ENCODE results near the gene MRAS. TPM values are rescaled to one million over a fixed set of nuclear protein-coding genes. Genes with fewer than 3 reads are reported as not detected.

MRAS gene
- total RNA-seq, 1 donor = 80.7 TPM

- Histone ChIP-seq H3K27me3 (ENCODE audit: insufficient read depth, low read length) (no peaks in the 10 kb centered on the region), H3K36me3 (ENCODE audit: insufficient read depth, low read length) (peaks cover 6% of the 10 kb centered on the region), H3K4me1 (ENCODE audit: insufficient read depth, low read length) (peaks cover 14% of the 10 kb centered on the region), H2AFZ (ENCODE audit: low read length) (no peak overlapping the region), H3K4me3 (ENCODE audit: insufficient read depth, low read length) (no peak overlapping the region), H3K9me3 (ENCODE audit: low read depth, low read length) (no peaks in the 10 kb centered on the region), H3K79me2 (ENCODE audit: insufficient read depth, low read length) (peaks cover 15% of the 10 kb centered on the region), H4K20me1 (ENCODE audit: insufficient read depth, low read length) (no peaks in the 10 kb centered on the region), H3K27ac (ENCODE audit: low read depth, low read length) (no peak overlapping the region), H3K4me2 (ENCODE audit: insufficient read depth, low read length) (no peak overlapping the region)
- TF ChIP-seq, protein P1, sequence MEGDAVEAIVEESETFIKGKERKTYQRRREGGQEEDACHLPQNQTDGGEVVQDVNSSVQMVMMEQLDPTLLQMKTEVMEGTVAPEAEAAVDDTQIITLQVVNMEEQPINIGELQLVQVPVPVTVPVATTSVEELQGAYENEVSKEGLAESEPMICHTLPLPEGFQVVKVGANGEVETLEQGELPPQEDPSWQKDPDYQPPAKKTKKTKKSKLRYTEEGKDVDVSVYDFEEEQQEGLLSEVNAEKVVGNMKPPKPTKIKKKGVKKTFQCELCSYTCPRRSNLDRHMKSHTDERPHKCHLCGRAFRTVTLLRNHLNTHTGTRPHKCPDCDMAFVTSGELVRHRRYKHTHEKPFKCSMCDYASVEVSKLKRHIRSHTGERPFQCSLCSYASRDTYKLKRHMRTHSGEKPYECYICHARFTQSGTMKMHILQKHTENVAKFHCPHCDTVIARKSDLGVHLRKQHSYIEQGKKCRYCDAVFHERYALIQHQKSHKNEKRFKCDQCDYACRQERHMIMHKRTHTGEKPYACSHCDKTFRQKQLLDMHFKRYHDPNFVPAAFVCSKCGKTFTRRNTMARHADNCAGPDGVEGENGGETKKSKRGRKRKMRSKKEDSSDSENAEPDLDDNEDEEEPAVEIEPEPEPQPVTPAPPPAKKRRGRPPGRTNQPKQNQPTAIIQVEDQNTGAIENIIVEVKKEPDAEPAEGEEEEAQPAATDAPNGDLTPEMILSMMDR (IDR thresholded peaks at IDR 0.05; ENCODE audit: extremely low read depth, low read depth, low read length) = no peak
- no peak for DNase-seq (ENCODE audit: insufficient read length, low spot score, missing footprints)
Measured at GRCh38 chr3:138378331-138378730, 30.0 kb downstream of the MRAS start.

DNA sequence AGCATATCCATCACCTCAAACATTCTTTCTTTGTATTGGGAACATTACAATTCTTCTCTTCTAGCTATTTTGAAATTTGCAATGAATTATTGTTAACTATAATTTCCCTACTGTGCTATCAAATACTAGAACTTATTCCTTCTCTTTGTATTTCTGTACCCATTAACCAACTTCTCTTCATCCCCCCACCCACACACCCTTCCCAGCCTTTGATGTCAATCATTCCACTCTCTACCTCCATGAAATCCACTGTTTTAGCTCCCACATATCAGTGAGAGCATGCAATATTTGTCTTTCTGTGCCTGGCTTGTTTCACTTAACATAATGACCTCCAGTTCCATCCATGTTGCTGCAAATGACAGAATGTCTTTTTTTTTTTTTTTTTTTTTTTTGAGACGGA is 30.6 kb downstream of the MRAS start:
- H2AFZ ChIP-seq (ENCODE audit: low read length) = no peak overlapping the region
- H3K4me3 ChIP-seq (ENCODE audit: insufficient read depth, low read length) = no peak overlapping the region
- peaks cover 8% of the 10 kb centered on the region for H3K36me3 ChIP-seq (ENCODE audit: insufficient read depth, low read length)
- H3K27me3 ChIP-seq (ENCODE audit: insufficient read depth, low read length) = no peaks in the 10 kb centered on the region
- TF ChIP-seq, protein P1 (IDR thresholded peaks at IDR 0.05; ENCODE audit: extremely low read depth, low read depth, low read length) = no peak
- no peak for DNase-seq (ENCODE audit: insufficient read length, low spot score, missing footprints)
- peaks cover 14% of the 10 kb centered on the region for H3K4me1 ChIP-seq (ENCODE audit: insufficient read depth, low read length)
- H3K4me2 ChIP-seq (ENCODE audit: insufficient read depth, low read length) = no peak overlapping the region
- H3K27ac ChIP-seq (ENCODE audit: low read depth, low read length) = no peak overlapping the region
- no peaks in the 10 kb centered on the region for H4K20me1 ChIP-seq (ENCODE audit: insufficient read depth, low read length)
- peaks cover 22% of the 10 kb centered on the region for H3K79me2 ChIP-seq (ENCODE audit: insufficient read depth, low read length)
- H3K9me3 ChIP-seq (ENCODE audit: low read depth, low read length) = no peaks in the 10 kb centered on the region

DNA sequence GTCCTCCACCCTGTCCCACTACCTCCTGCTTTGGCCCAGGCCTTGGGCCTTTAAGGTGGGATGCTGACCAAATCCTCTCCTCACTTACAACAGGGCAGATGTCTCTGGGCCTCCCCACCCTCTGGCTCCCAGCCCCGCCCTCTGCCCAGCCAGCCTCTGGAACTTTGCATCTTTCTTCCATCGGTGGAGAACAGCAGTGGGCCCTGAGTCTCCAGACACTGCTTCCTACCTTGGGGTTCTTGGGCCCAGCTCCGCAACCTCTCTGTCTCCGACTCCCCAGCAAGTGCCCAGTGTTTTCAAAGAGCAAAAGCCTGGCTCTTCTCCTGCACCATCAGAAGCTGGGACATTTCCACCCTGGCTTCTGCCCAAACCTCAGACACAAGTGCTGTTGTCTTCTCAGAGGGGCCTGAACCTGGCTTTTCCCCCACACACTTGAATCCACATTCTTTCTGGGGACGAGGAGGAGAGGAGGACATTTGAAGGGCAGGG is 33.1 kb downstream of the MRAS start:
- DNase-seq (ENCODE audit: insufficient read length, low spot score, missing footprints) = no peak
- Histone ChIP-seq H4K20me1 (ENCODE audit: insufficient read depth, low read length) (no peaks in the 10 kb centered on the region), H2AFZ (ENCODE audit: low read length) (peak overlapping the region; percentile 6), H3K27ac (ENCODE audit: low read depth, low read length) (peak overlapping the region; percentile 27), H3K9me3 (ENCODE audit: low read depth, low read length) (no peaks in the 10 kb centered on the region), H3K4me2 (ENCODE audit: insufficient read depth, low read length) (no peak overlapping the region), H3K4me3 (ENCODE audit: insufficient read depth, low read length) (no peak overlapping the region), H3K79me2 (ENCODE audit: insufficient read depth, low read length) (peaks cover 31% of the 10 kb centered on the region), H3K4me1 (ENCODE audit: insufficient read depth, low read length) (peaks cover 14% of the 10 kb centered on the region), H3K36me3 (ENCODE audit: insufficient read depth, low read length) (peaks cover 3% of the 10 kb centered on the region), H3K27me3 (ENCODE audit: insufficient read depth, low read length) (no peaks in the 10 kb centered on the region)
- TF ChIP-seq, protein P1 (IDR thresholded peaks at IDR 0.05; ENCODE audit: extremely low read depth, low read depth, low read length) = no peak

DNA sequence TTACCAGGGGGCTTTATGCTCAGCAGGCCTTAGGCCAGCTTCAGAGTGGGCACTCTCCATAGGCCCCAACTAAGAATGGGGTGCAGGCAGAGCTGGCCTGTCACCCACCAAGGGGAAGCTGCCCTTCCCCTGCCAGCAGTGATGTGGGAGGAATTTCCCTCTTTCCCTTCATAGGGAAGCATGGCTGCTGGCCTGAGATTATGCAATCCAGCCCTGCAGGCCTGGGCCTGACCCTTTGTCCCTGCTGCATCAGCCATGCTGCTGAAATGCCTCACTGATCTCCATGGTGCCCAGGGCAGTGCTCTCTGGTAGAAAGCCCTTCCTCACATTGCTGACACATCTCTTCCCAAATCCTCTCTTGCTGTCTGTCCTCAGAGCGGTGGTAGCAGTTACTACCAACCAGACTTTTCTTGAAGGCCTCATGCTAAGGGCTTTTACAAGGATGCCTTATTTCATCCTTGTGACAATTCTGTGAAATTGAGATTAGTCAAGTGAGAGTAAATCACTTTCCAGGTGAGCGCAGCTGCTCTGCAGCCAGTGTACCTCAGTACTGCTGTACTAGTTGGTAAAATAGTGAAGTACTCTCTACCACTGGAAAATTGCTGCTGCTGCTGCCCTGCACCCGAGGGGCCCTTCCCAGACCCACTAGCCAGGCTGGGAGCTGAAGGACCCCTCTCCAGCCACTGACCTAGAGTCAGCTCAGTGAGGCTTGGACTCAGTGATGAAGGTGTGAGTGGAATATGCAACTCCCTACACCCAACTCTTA is 33.8 kb downstream of the MRAS start:
- no peaks in the 10 kb centered on the region for H3K9me3 ChIP-seq (ENCODE audit: low read depth, low read length)
- H3K4me2 ChIP-seq (ENCODE audit: insufficient read depth, low read length) = no peak overlapping the region
- peaks cover 14% of the 10 kb centered on the region for H3K4me1 ChIP-seq (ENCODE audit: insufficient read depth, low read length)
- DNase-seq (ENCODE audit: insufficient read length, low spot score, missing footprints) = peak; percentile 56
- TF ChIP-seq, protein P1 (IDR thresholded peaks at IDR 0.05; ENCODE audit: extremely low read depth, low read depth, low read length) = no peak
- H2AFZ ChIP-seq (ENCODE audit: low read length) = peak overlapping the region; percentile 6
- H3K79me2 ChIP-seq (ENCODE audit: insufficient read depth, low read length) = peaks cover 31% of the 10 kb centered on the region
- peaks cover 3% of the 10 kb centered on the region for H3K36me3 ChIP-seq (ENCODE audit: insufficient read depth, low read length)
- no peaks in the 10 kb centered on the region for H4K20me1 ChIP-seq (ENCODE audit: insufficient read depth, low read length)
- H3K27ac ChIP-seq (ENCODE audit: low read depth, low read length) = peak overlapping the region; percentile 27
- H3K4me3 ChIP-seq (ENCODE audit: insufficient read depth, low read length) = no peak overlapping the region
- no peaks in the 10 kb centered on the region for H3K27me3 ChIP-seq (ENCODE audit: insufficient read depth, low read length)
